GM23338 (cell line): Measurements from ENCODE around the gene HAL. TPM values are rescaled to one million over a fixed set of nuclear protein-coding genes. Genes with fewer than 3 reads are reported as not detected.

Source experiments
- ATAC-seq: fragments of 200-7000 bp; cut with Tn5 transposase; 3 replicates; pipeline ENCODE4 v1.9.1; 2020
- DNase-seq: peaks from one replicate; pipeline ENCODE4 v3.0.0-alpha.2; 2015; ENCODE audit warnings: low spot score
- H2AFZ ChIP-seq: fragments of 200-600 bp; sonication (generic); 2 replicates; pipeline ENCODE4 v1.8.0; 2016; ENCODE audit warnings: antibody characterized with exemption, mild to moderate bottlenecking, moderate library complexity
- H3F3A ChIP-seq: fragments of 200-600 bp; sonication (generic); replicated peaks from 2 replicates; pipeline ENCODE4 v1.8.0; 2017; ENCODE audit warnings: antibody characterized with exemption, mixed run types, low read depth
- H3K27ac ChIP-seq: fragments of 200-600 bp; sonication (generic); 2 replicates; pipeline ENCODE4 v1.6.1; 2016; ENCODE audit warnings: low read depth
- H3K27me3 ChIP-seq: fragments of 200-600 bp; sonication (generic); 2 replicates; pipeline ENCODE4 v1.8.0; 2016; ENCODE audit warnings: mild to moderate bottlenecking, mixed run types, moderate library complexity; ENCODE audit not compliant: insufficient read depth
- H3K36me3 ChIP-seq: fragments of 200-600 bp; sonication (generic); 2 replicates; pipeline ENCODE4 v1.8.0; 2016; ENCODE audit warnings: mild to moderate bottlenecking; ENCODE audit not compliant: insufficient read depth
- H3K4me1 ChIP-seq: fragments of 200-600 bp; sonication (generic); 2 replicates; pipeline ENCODE4 v1.8.0; 2016; ENCODE audit warnings: mild to moderate bottlenecking, moderate library complexity; ENCODE audit not compliant: insufficient read depth
- H3K4me2 ChIP-seq: fragments of 200-600 bp; sonication (generic); 2 replicates; pipeline ENCODE4 v1.7.1; 2017; ENCODE audit warnings: mixed run types
- H3K4me3 ChIP-seq: fragments of 200-600 bp; sonication (generic); 2 replicates; pipeline ENCODE4 v1.6.1; 2016; ENCODE audit warnings: mixed run types
- H3K79me2 ChIP-seq: fragments of 200-600 bp; sonication (generic); replicated peaks from 2 replicates; pipeline ENCODE4 v1.8.0; 2017; ENCODE audit warnings: mild to moderate bottlenecking; ENCODE audit not compliant: insufficient read depth
- H3K9me2 ChIP-seq: fragments of 200-600 bp; sonication (generic); 2 replicates; pipeline ENCODE4 v1.8.0; 2017; ENCODE audit not compliant: insufficient read depth
- H4K20me1 ChIP-seq: fragments of 200-600 bp; sonication (generic); replicated peaks from 2 replicates; pipeline ENCODE4 v1.8.0; 2017; ENCODE audit warnings: mild to moderate bottlenecking; ENCODE audit not compliant: insufficient read depth
- H3K27ac Mint-ChIP-seq: 2 replicates; pipeline ENCODE4 v1.8.0; 2020; ENCODE audit warnings: inconsistent platforms, mild to moderate bottlenecking, moderate library complexity, mixed read lengths
- H3K27me3 Mint-ChIP-seq: 3 replicates; pipeline ENCODE4 v1.8.0; 2022; ENCODE audit warnings: low read depth, mild to moderate bottlenecking, moderate library complexity, mixed read lengths, inconsistent platforms; ENCODE audit not compliant: insufficient read depth, poor library complexity
- H3K36me3 Mint-ChIP-seq: 3 replicates; pipeline ENCODE4 v1.8.0; 2021; ENCODE audit warnings: low read depth, mild to moderate bottlenecking, inconsistent platforms, moderate library complexity, mixed read lengths
- H3K4me1 Mint-ChIP-seq: 3 replicates; pipeline ENCODE4 v1.8.0; 2020; ENCODE audit warnings: mild to moderate bottlenecking, inconsistent platforms, mixed read lengths
- H3K4me3 Mint-ChIP-seq: 3 replicates; pipeline ENCODE4 v1.8.0; 2021; ENCODE audit warnings: moderate library complexity, mild to moderate bottlenecking, inconsistent platforms, mixed read lengths
- H3K9me3 Mint-ChIP-seq: 3 replicates; pipeline ENCODE4 v1.8.0; 2020; ENCODE audit warnings: moderate library complexity, mild to moderate bottlenecking, inconsistent platforms, mixed read lengths
- CREB1 ChIP-seq: fragments of 250-450 bp; sonication (Bioruptor Pico); IDR thresholded peaks from 2 replicates; pipeline ENCODE4 v1.5.0; 2020; ENCODE audit warnings: low read depth, mild to moderate bottlenecking, moderate library complexity
- ETS1 ChIP-seq: IDR thresholded peaks from 2 replicates; pipeline ENCODE4 v1.6.1; 2016; ENCODE audit warnings: antibody characterized with exemption
- EZH2 ChIP-seq: fragments of 200-600 bp; sonication (generic); IDR thresholded peaks from one replicate; pipeline ENCODE4 v1.8.0; 2017; ENCODE audit warnings: antibody characterized with exemption, mild to moderate bottlenecking, low read depth; ENCODE audit not compliant: unreplicated experiment
- REST ChIP-seq: IDR thresholded peaks from one replicate; pipeline ENCODE4 v1.6.1; 2018; ENCODE audit warnings: antibody characterized with exemption; ENCODE audit not compliant: unreplicated experiment
- ZNF462 ChIP-seq: fragments of 250-450 bp; sonication (Bioruptor Pico); IDR thresholded peaks from 2 replicates; pipeline ENCODE4 v1.5.0; 2020; ENCODE audit warnings: mild to moderate bottlenecking, moderate library complexity
- polyA plus RNA-seq: library from polyadenylated mRNA; unstranded; fragments of >200 nt; fragmentation: Nextera tagmentation; extraction: Ambion mirVana; gene quantifications from 2 replicates; pipeline ENCODE4 v1.2.1, GENCODE V29; 2016
- total RNA-seq: library from RNA; depleted of rRNA; stranded (reverse); fragments of >200 nt; shearing (Covaris generic); gene quantifications from 2 replicates; pipeline ENCODE4 v1.2.3, GENCODE V29; 2014

The HAL gene
- total and polyA plus RNA-seq, 2 experiments from 2014 or later: 0.17 to 0.24 TPM

GRCh38 chr12:96044017-96044942, 48.1 kb upstream of the HAL start:
- Histone ChIP-seq H3K79me2 (no peaks in the 10 kb centered on the region), H3K27ac (no peak overlapping the region), H3K36me3 (no peaks in the 10 kb centered on the region), H3K4me3 (no peak overlapping the region), H3K4me2 (no peak overlapping the region), H2AFZ (no peak overlapping the region), H3K9me2 (no peaks in the 10 kb centered on the region), H3F3A (no peaks in the 10 kb centered on the region), H3K27me3 (no peaks in the 10 kb centered on the region), H4K20me1 (no peaks in the 10 kb centered on the region), H3K4me1 (no peaks in the 10 kb centered on the region)
- no peak for DNase-seq
- H3K27ac Mint-ChIP-seq: no peak overlapping the region
- no peak for ATAC-seq
- no peaks in the 10 kb centered on the region for H3K36me3 Mint-ChIP-seq
- H3K27me3 Mint-ChIP-seq: peaks cover 2% of the 10 kb centered on the region
- no peak overlapping the region for H3K4me3 Mint-ChIP-seq
- TF ChIP-seq ETS1: no peak
- peaks cover 5% of the 10 kb centered on the region; the same call in 2 of the 3 replicates for H3K4me1 Mint-ChIP-seq
- H3K9me3 Mint-ChIP-seq: no peaks in the 10 kb centered on the region

- H3K79me2 ChIP-seq: no peaks in the 10 kb centered on the region
- no peaks in the 10 kb centered on the region for H3F3A ChIP-seq
- Mint-ChIP-seq H3K27ac (no peak overlapping the region), H3K36me3 (no peaks in the 10 kb centered on the region), H3K27me3 (peaks cover 2% of the 10 kb centered on the region), H3K4me3 (no peak overlapping the region), H3K4me1 (no peaks in the 10 kb centered on the region), H3K9me3 (no peaks in the 10 kb centered on the region)
- H3K27ac ChIP-seq: no peak overlapping the region
- H3K36me3 ChIP-seq: no peaks in the 10 kb centered on the region
- DNase-seq (no peak), ATAC-seq (no peak)
- no peaks in the 10 kb centered on the region for H3K27me3 ChIP-seq
- no peak overlapping the region for H2AFZ ChIP-seq
- H3K9me2 ChIP-seq: no peaks in the 10 kb centered on the region
- H3K4me3 ChIP-seq: no peak overlapping the region
- no peak overlapping the region for H3K4me2 ChIP-seq
- H4K20me1 ChIP-seq: no peaks in the 10 kb centered on the region
- peaks cover 1% of the 10 kb centered on the region; the same call in 1 of the 2 replicates for H3K4me1 ChIP-seq
- TF ChIP-seq ZNF462 (CRISPR knock-in tag) (no peak), EZH2 (no peak), REST (no peak), ETS1 (no peak), CREB1 (CRISPR knock-in tag) (no peak)
Observed at GRCh38 chr12:96041181-96041580, 45.0 kb upstream of the HAL start.
